ENCODE measurements around the gene CPED1.
"Not testable (repeated sequence)": the region's sequence is repeated elsewhere in the genome, so short reads cannot be mapped to it uniquely, and the experiment has no call there.

CPED1 gene

DNA sequence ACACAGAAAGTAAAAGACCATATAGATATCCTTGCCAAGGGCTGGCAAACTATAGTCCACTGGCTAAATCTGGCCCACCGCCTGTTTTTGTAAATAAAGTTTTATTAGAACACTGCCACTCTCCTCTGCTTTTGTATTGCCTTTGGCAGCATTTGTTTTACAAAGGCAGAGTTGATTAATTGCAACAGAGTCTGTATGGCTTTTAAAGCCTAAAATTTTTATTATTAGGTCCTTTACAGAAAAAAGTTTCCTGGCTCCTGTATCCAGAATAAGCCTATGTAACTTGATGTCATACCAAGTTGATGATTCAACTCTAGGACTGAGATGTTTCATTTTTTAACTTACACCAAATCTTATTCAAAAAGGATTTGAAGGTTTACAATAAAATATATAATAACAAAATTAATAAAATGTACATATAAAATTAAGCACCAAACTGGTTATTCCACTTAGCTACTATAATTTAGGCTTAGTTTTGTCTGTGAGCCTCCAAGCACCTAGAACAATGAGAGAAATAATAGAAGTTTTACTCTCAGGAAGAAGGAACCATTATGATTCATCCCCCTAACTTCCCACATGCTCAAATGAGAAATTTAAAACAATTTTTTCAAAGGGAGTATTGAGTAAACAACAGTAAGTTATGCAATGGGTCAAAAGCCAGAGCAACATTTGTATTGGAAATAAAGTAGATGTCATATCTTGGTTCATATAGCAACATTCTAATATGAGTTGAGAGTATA is 31.9 kb downstream of the CPED1 start:
- no peak for DNase-seq (ENCODE audit: low read depth)

DNA sequence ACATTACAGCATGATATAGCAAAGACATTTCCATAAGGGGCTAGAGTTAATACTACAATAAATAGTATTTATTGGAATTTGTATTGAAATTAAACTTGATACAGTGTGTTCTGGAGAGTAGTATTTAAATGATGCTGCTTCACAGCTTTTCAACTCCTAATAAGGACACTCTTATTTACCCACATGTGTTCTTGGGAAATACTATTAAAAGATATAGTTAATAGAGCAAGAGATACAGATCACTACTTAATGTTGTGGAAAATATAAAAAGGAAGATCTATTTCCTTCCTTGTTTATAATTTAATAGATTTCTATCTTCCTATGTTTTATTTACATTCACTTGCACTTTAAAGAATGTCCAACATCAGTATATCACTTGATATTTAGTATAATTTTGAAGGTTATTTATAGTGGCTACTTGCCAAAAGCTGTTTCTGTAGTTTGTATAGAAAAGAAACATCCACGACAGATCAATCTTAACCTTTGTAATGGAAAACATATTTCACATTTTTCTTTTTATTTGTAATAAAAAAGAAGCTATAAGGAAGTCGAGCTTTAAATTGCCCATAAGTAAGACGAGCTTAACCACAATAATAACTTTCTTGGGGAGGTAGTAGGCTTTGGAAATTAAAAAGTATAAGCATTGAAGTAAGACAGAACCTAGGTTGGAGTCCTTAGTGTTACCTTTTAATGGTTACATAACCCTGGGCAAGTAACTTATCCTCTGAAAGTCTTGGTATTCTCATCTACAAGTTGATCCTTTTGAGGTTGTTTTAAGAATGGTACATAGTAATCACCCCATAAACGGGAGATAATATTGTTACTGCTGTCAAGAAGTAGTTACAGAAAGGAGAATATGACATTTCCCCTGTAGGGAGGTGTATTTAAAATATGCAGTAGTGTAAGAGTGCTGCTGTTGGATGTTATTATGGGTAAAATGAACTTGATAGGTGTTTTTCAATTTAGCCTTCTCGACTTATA is 32.8 kb downstream of the CPED1 start:
- DNase-seq (ENCODE audit: low read depth), result no peak

DNA sequence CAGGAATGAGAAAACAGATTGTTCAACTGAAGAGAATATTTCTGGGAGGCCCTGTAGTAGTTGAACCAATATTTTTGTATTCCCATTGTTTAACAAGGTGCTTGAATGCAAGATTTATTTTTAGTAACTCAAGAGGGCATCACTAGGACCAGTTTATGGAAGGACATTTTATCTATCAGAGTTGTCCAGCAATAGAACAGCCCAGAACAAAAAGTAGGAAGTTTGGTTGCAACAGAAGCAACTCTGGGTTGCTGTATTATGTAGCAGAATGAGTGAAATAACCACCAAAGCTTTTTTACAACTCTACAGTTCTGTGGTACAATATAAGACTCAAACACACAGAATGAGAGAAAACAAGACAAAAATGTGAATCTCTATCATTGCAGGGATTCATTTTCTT is 34.7 kb downstream of the CPED1 start:
- no peak for DNase-seq (ENCODE audit: low read depth)

DNA sequence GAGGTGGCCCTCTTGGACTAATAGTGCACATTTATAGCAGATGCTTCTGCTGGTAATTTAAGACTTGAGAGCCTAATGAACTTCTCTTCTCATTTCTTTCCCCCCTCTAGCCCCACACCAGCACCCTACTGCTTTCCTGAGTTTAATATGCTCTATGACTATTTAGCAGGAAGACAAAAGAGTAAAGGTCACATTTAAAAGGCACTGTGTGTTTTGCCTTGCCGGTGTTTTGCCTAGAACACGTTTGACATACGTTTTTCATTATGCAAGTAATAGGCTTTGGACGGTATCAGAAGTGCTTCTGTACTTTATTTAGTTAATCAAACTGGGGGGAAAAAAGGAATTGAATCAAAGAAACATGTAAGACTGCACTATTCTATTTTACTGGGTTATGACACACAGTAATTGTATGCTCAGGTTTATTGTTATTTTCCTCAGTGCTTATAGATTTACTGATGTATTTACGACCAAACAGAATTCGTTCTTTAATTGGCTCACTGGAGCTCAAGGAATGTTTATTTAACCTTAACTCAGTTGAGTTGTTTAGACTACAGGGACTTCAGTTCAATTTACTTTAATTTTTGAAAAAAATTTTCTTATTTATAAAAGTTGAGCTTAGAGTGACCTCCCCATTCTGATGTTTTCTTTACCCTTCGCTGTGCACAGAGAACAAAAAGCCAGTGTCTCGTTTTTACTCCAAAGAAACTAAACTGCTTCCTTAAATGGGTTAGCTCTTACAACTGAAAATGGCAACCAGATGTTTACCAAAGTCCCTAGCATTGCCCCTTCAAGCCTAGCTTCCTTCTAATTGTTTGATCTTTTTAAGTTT is 35.4 kb downstream of the CPED1 start:
- no peak for DNase-seq (ENCODE audit: low read depth)

DNA sequence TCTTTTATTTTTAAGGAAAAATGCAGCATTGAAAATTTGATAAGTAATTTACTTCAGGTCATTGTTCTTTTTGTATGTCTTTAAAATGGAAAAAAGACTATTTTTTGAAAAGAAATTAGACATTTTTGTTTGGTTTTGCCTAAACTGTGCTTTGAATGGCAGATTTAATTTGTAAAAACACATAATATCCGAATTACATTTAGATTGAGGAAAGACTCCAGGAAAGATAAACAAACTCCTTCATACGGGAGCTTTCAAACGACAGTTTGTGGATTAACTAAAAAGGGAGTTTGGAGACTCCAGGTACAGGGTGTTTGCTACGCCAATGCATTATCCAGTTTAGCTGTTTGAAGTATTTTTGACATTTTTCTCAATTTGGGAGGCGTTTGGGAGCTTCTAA is 36.1 kb downstream of the CPED1 start:
- DNase-seq (ENCODE audit: low read depth), result no peak

DNA sequence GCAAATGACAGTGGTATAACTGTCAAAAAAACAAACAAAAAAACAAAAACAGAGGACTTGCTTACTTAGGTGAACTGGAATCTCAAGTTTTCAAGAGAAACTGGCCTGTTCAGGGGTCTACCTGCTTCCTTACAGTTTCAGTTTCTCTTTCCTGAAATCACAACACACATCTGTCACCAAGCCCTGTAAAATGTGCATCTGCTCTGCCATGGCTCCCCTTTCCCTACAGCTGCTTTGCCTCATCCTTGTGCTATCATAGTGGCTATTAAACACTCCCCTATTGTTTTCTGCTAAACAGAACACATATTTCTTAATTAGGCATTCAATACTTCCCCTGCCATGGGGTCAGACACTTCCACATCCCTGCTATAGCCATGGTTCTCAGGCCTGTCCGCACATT is 37.6 kb downstream of the CPED1 start:
- no peak for DNase-seq (ENCODE audit: low read depth)

DNA sequence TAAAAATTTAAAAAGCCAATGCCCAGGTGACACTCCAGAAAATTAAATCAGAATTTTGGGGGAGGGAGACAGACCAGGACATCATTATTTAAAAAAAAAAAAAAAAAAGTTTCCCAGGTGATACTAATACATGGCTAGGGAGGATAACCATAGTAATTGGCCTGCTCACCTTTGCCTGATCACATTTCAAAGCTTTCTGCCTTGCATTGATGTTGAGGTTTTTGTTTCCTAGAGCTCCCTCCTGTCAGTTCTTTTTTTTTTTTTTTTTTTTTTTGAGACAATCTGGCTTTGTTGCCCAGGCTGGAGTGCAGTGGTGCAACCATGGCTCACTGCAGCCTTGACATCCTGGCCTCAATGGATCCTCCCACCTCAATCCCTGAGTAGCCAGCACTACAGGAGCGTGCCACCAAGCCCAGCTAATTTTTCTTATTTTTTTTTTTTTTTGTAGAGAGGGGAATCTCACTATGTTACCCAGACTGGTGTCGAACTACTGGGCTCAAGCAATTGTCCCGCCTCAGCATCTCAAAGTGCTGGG is 38.1 kb downstream of the CPED1 start:
- DNase-seq (ENCODE audit: low read depth), result no peak

DNA sequence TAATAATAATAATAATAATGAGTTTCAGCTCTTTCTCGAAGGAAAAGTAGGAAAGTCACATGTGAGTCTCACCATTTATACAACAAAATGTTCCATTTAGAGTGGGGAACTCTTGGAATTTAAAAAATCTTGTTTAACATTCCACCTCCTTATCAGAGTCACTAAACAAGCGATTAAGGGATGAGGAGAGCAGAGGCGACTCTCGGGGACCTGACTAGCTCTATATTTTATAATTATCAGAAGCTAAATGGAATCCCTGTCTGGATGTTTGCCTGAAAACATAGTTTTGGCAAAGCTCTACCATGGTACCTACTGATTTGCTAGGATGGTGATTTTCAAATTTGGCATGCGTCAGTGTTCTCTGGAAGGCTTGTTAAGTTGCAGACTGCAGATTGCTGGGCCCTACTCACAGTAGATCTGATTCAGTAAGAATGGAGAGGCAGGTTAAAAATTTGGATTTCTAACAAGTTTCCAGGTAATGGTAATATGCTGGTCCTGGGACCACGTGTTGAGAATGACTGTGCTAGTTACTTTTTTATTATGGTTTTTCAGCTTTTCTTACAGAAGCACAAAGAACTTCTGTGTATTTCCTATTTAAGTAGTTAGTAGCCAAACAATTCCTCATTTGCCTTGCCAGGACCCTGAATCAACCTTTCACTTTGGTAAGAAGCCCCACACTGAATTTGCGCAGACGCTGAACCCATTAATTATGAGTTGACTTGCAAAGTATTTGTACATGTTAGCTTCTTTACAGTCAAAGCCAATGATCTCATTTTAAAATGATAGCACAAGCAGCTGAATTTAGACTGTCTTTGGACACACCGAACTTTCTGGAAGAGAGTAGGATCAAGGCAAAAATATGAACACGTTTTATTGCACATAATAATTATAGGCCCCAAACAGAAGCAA is 39.5 kb downstream of the CPED1 start:
- no peak for DNase-seq (ENCODE audit: low read depth)

DNA sequence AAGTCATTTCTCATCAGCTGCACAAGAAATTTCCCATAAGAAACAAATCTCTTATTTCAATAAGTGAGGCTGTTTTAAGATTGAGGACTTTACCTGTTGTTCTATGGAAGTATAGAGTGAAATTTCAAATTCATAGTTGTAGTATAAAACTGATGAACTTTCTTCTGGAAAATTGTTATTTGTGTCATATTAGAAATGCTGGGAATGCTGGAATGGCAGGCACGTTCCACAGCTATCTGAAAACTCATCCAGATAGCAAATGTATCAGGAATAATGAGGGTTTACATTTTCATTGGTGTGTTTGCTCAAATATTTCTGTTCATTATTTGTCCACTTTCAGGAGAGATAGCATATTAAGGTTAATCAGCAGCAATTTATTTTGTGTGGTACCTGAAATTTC is 40.8 kb downstream of the CPED1 start:
- DNase-seq (ENCODE audit: low read depth), result no peak

DNA sequence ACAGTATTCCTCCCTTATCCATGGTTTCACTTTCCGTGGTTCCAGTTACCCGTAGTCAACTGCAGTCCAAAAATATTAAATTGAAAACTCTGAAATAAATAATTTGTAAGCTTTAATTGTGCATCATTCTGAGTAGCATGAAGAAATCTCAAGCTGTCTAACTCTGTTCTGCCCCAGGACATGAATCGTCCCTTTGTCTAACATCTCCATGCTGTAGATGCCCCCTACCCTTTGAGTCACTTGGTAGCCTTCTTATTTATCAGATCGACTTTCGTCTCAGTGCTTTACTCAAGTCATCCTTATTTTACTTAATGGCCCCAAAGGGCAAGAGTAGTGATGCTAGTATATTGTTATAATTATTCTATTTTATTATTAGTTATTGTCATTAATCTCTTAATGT is 41.8 kb downstream of the CPED1 start:
- DNase-seq (ENCODE audit: low read depth), result no peak

DNA sequence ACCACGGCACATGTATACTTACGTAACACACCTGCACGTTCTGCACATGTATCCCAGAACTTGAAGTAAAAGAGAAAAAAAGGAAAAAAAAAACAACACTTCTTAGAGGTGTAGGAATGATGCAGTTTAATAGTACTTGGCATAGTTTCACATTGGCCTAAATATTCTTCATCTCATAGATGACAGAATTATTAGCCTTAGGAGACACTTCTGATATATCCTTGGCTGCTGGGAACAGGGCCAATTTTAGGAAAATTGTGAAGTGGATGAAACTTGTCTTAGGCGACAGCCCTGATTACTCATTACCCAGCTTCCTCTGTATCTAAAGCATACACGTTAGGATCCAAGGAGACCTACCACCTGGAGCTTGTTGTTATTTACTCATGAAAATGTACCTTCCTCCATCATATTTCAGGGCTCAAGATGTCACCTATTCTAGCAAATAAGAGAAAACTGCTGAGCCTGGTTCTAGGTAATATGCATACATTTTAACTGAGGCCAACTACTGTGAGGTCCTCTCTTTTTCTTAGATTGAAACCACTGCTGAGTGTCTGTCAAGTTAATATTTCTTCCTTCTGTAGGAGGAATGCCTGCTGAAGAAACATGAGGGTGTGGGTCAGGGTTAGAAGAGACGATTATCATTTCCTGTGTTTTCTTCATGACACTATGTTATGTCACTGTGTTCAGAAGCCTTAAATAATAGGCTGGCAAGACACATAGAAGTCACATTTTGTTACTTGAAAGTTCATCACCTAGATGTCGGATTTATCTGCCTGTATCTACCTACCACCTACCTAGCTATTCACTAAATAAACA is 44.3 kb downstream of the CPED1 start:
- DNase-seq (ENCODE audit: low read depth), result no peak

DNA sequence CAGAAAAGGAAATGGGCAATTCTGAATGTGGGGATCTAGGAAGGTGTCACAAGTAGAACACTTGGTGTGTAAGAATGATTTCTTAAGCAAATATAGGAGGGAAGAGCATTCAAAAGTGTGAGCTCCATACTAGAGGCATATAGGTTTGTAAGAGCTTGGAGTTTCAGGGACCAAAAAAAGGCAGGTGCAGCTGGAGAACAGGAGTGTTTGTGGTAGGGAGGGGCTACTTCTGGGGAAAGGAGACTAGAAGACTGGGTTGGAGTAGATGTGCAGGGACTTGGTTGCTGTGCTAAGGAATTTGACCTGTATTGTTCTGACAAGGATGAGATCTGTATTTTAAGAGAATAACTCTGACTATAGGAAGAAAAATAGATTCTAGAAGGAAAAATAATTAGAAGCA is 46.4 kb downstream of the CPED1 start:
- DNase-seq (ENCODE audit: low read depth), result no peak

DNA sequence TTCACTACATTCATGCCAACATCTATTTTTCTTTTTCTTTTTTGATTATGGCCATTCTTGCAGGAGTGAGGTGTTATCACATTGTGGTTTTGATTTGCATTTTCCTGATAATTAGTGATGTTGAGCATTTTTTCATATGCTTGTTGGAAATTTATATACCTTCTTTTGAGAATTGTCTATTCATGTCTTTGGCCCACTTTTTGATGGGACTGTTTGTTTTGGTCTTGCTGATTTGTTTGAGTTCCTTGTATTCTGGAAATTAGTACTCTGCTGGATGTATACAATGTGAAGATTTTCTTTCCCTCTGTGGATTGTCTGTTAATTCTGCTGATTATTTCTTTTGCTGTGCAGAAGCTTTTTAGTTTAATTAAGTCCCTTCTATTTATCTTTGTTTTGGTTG is 48.3 kb downstream of the CPED1 start:
- DNase-seq (ENCODE audit: low read depth), result not testable (repeated sequence)

DNA sequence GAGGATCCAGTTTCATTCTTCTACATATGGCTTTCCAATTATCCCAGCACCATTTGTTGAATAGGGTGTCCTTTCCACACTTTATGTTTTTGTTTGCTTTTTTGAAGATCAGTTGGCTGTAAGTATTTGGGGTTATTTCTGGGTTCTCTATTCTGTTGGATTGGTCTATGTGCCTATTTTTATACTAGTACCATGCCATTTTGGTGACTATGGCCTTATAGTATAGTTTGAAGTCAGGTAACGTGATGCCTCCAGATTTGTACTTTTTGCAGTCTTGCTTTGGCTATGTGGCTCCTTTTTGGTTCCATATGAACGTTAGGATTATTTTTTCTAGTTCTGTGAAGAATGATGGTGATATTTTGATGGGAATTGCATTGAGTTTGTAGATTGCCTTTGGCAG is 48.8 kb downstream of the CPED1 start:
- not testable (repeated sequence) for DNase-seq (ENCODE audit: low read depth)

DNA sequence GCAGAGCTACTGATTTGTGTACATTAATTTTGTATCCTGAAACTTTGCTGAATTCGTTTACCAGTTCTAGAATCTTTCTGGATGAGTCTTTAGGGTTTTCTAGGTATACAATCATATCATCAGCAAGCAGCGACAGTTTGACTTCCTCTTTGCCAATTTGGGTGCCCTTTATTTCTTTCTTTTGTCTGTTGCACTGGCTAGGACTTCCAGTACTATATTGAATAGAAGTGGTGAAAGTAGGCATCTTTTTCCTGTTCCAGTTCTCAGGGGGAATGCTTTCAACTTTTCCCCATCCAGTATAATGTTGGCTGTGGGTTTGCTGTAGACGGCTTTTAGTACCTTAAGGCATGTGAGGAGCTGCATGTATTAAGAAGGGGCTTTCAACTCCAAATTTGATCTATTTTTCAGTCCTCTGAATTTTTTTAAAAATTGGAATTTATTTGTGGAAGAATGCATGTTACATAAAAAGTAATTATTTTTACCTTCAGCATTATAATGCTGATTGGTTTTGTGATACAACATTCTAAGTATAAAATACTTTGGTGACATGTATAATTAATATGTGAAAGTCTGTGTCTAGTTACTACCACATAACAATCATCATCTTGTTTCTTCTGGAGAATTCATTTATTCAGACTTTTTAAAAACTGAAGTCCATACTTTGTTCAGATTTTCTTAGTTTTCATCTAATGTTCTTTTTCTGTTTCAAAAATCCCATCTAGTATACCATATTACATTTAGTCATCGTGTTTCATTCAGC is 49.6 kb downstream of the CPED1 start:
- no peak for DNase-seq (ENCODE audit: low read depth)

DNA sequence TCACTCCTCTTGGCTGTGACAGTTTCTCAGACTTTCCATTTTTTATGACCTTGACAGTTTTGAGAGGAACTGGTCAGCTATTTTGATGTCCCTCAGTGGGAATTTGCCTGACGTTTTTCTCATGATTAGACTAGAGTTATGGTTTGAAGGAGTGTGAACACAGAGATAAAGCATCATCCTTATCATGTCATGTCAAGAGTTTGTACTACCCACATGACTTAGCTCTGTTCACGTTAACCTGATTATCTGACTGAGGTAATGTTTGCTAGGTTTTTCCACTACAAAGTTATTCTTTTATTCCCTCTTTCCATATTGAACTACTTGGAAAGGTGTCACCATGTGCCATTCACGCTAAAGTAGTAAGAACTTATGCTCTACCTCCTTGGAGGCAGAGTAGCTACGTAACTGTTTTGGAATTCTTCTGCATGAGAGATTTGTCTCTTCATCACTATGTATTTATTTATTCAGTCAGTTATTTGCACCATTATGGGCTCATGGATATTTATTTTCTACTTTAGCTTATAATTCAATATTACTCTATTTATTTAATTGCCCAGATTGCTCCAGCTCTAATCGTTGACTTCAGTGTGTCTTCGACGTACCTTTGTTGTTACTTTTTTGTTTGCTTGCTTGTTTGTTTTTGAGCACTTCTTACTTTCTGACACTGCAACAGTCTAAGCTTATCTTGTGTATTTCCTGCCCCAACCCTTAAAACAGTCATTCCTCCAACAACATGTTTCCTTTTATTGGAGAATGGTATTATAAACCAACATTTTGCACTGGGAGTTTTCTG is 50.4 kb downstream of the CPED1 start:
- DNase-seq (ENCODE audit: low read depth), result no peak

DNA sequence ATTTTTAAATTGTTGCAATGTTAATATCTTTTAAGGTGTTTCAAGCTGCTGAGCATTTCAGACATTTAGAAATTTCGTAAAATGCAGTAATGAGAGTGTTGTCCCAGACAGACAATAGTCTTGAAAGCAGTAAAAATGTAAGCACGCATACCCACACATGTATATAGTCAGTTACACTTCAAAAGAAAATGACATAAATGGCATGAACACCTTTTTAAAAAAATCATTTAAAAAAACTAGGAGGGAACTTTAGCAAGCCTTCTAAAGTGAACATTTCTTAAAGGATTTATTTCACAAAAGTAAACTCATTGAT is 51.0 kb downstream of the CPED1 start:
- DNase-seq (ENCODE audit: low read depth), result no peak

DNA sequence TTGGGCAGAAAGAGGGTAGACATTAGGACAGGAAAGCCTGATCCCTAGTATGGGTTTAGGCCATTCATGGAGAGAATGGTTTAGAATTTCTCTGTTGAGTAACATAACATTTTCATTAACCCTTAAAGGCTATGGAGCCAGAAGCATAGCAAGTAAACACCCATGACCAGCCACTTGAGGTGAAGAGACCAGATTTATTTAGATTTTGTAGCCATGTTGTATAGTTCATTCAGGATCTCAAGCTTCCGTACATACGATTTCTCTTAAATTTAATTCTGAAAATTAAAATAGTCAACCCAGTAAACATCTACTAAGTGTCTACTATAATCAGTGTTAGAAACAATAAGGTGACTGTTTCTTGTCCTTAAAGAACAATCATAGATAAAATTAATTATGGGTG is 51.5 kb downstream of the CPED1 start:
- DNase-seq (ENCODE audit: low read depth), result no peak

Measured in stimulated activated CD8-positive, alpha-beta memory T cell treated with anti-CD3 and anti-CD28 coated beads, Interleukin-12 subunit alpha, Interleukin-12 subunit beta, amount 100 ng/mL, for 1 hour (primary cell).